ENCODE data around the gene SREBF1. TPM values are rescaled to one million over a fixed set of nuclear protein-coding genes. Genes with fewer than 3 reads are reported as not detected.

Gene SREBF1
- total RNA-seq, 3 donors from 2014 or later (not counting 1 experiment from before 2014, with no cell fraction given), result 80.7 to 208 (median 119) TPM

- Mint-ChIP-seq H3K9me3 (no peaks in the 10 kb centered on the region), H3K36me3 (no peaks in the 10 kb centered on the region), H3K27ac (no peak overlapping the region), H3K4me3 (no peak overlapping the region), H3K27me3 (ENCODE audit: low read depth in 2 of 2) (no peaks in the 10 kb centered on the region), H3K4me1 (peaks cover 13% of the 10 kb centered on the region in 2 donors)
- ATAC-seq (no peak), DNase-seq (no peak)
- Histone ChIP-seq H3K4me1 (ENCODE audit: control insufficient read depth, insufficient read depth, low read length) (peaks cover 20% of the 10 kb centered on the region), H3K36me3 (ENCODE audit: control insufficient read depth, insufficient read depth, low read length) (peaks cover under 1% of the 10 kb centered on the region), H3K27me3 (ENCODE audit: control insufficient read depth, insufficient read depth, low read length) (no peaks in the 10 kb centered on the region), H3K4me3 (ENCODE audit: low read length) (no peak overlapping the region), H3K27ac (ENCODE audit: low read length) (no peak overlapping the region), H3K9me3 (ENCODE audit: control insufficient read depth, insufficient read depth, low read length) (no peaks in the 10 kb centered on the region)
- WGBS (ENCODE audit: insufficient coverage), result 91% methylated on average over 3 of the region's 3 CpGs
- no peak for TF ChIP-seq CTCF (IDR thresholded peaks at IDR 0.05)
- intact Hi-C loops (cut with micrococcal nuclease), result no loop called here
Measured at GRCh38 chr17:17855976-17856375, 19.2 kb upstream of the SREBF1 start.

DNA sequence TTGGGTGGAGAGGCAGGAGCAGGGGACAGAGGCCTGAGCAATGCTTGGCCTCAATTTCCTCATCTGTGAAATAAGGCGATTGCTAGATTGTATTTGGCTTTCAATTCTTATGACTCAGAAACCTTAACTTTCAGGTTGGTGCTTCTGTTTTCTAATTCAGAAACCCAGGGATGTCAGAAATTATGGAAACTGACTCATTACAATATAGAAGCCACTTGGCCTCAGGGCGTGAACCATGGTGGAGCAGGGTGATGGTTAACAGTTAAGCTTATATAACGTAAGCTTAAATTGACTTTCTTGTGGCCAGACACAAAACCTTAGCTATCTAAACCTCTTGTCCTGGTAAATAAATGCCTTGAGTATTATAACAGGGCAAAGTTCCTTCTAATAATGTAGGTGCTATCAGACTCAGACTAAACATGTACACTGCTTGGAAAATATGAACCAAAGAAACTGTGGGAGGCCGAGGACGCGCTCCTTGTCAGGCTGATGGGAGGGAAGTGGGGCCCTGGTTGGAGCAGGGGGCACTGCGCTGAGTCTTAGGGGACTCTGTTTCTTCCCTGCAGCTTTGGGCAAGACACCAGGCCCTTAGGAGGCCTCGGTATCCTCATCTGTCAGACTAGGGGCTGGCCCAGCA, 17.1 kb upstream of the SREBF1 start:
- Histone ChIP-seq H3K27ac (ENCODE audit: low read length) (no peak overlapping the region), H3K4me3 (ENCODE audit: low read length) (no peak overlapping the region), H3K27me3 (ENCODE audit: control insufficient read depth, insufficient read depth, low read length) (no peaks in the 10 kb centered on the region), H3K4me1 (ENCODE audit: control insufficient read depth, insufficient read depth, low read length) (peaks cover 34% of the 10 kb centered on the region), H3K9me3 (ENCODE audit: control insufficient read depth, insufficient read depth, low read length) (no peaks in the 10 kb centered on the region), H3K36me3 (ENCODE audit: control insufficient read depth, insufficient read depth, low read length) (no peaks in the 10 kb centered on the region)
- ATAC-seq (no peak), DNase-seq (no peak)
- Mint-ChIP-seq H3K27ac (no peak overlapping the region), H3K4me1 (peaks cover 34% of the 10 kb centered on the region in 2 donors), H3K27me3 (ENCODE audit: low read depth in 2 of 2) (no peaks in the 10 kb centered on the region), H3K36me3 (no peaks in the 10 kb centered on the region), H3K9me3 (no peaks in the 10 kb centered on the region), H3K4me3 (no peak overlapping the region)
- no peak for TF ChIP-seq CTCF (IDR thresholded peaks at IDR 0.05)
- 89% methylated on average over 6 of the region's 8 CpGs for WGBS (ENCODE audit: insufficient coverage)
- intact Hi-C loops (cut with micrococcal nuclease), result no loop called here

GRCh38 chr17:17852930-17853329, 16.1 kb upstream of the SREBF1 start:
- Mint-ChIP-seq H3K27me3 (ENCODE audit: low read depth in 2 of 2) (no peaks in the 10 kb centered on the region), H3K36me3 (no peaks in the 10 kb centered on the region), H3K27ac (no peak overlapping the region), H3K4me3 (no peak overlapping the region), H3K4me1 (peaks cover 43 to 44% of the 10 kb centered on the region in 2 donors), H3K9me3 (no peaks in the 10 kb centered on the region)
- intact Hi-C loops (cut with micrococcal nuclease), result no loop called here
- 100% methylated on average over 3 of the region's 3 CpGs for WGBS (ENCODE audit: insufficient coverage)
- DNase-seq (no peak), ATAC-seq (no peak)
- TF ChIP-seq CTCF (IDR thresholded peaks at IDR 0.05), result no peak
- H3K4me3 ChIP-seq (ENCODE audit: low read length), result no peak overlapping the region
- H3K4me1 ChIP-seq (ENCODE audit: control insufficient read depth, insufficient read depth, low read length), result peaks cover 44% of the 10 kb centered on the region
- H3K27ac ChIP-seq (ENCODE audit: low read length), result no peak overlapping the region
- H3K36me3 ChIP-seq (ENCODE audit: control insufficient read depth, insufficient read depth, low read length), result no peaks in the 10 kb centered on the region
- no peaks in the 10 kb centered on the region for H3K27me3 ChIP-seq (ENCODE audit: control insufficient read depth, insufficient read depth, low read length)
- no peaks in the 10 kb centered on the region for H3K9me3 ChIP-seq (ENCODE audit: control insufficient read depth, insufficient read depth, low read length)

Data from natural killer cell (primary cell).